Activated gamma-delta T cell treated with anti-CD3 and anti-CD28 coated beads, Interleukin-2, amount 50 U/mL, for 16 hours (primary cell): ENCODE measurements around the gene LRRC36.
"Not testable (repeated sequence)": the region's sequence is repeated elsewhere in the genome, so short reads cannot be mapped to it uniquely, and the experiment has no call there.

ENCODE experiments used
- DNase-seq: peaks from one replicate; pipeline ENCODE4 v3.0.0-alpha.2; 2020; ENCODE audit warnings: low read depth

Gene LRRC36

GRCh38 chr16:67342616-67343015 lies 16.0 kb downstream of the LRRC36 start:
- DNase-seq, result no peak

GRCh38 chr16:67345401-67345800 lies 18.8 kb downstream of the LRRC36 start:
- DNase-seq, result no peak

- no peak for DNase-seq
These were observed 19.7 kb downstream of the LRRC36 start for GRCh38 chr16:67346341-67346740.

GRCh38 chr16:67349172-67349571 lies 22.6 kb downstream of the LRRC36 start:
- DNase-seq, result no peak

GRCh38 chr16:67350324-67350723 lies 23.7 kb downstream of the LRRC36 start:
- no peak for DNase-seq

GRCh38 chr16:67352463-67352862 lies 25.8 kb downstream of the LRRC36 start:
- DNase-seq, result not testable (repeated sequence)

- DNase-seq, result no peak
These were observed 29.8 kb downstream of the LRRC36 start for GRCh38 chr16:67356396-67356795.

GRCh38 chr16:67357561-67357960 lies 30.9 kb downstream of the LRRC36 start:
- no peak for DNase-seq

- DNase-seq, result not testable (repeated sequence)
These were observed 33.1 kb downstream of the LRRC36 start for GRCh38 chr16:67359540-67360269.

GRCh38 chr16:67361038-67361437 lies 34.4 kb downstream of the LRRC36 start:
- DNase-seq, result no peak

- DNase-seq, result no peak
These were observed 38.1 kb downstream of the LRRC36 start for GRCh38 chr16:67364600-67365235.

GRCh38 chr16:67370661-67371060 lies 44.0 kb downstream of the LRRC36 start:
- DNase-seq, result no peak

- no peak for DNase-seq
These were observed 46.0 kb downstream of the LRRC36 start for GRCh38 chr16:67372664-67373063.

- DNase-seq, result not testable (repeated sequence)
These were observed 49.4 kb downstream of the LRRC36 start for GRCh38 chr16:67376012-67376411.

- DNase-seq, result no peak
These were observed 52.0 kb downstream of the LRRC36 start for GRCh38 chr16:67378642-67379041.

- DNase-seq, result no peak
These were observed 56.7 kb downstream of the LRRC36 start for GRCh38 chr16:67383284-67383683.

GRCh38 chr16:67384778-67385510 lies 58.3 kb downstream of the LRRC36 start:
- DNase-seq, result no peak

- no peak for DNase-seq
These were observed 60.3 kb downstream of the LRRC36 start for GRCh38 chr16:67386861-67387455.

- DNase-seq, result no peak
These were observed 61.0 kb downstream of the LRRC36 start for GRCh38 chr16:67387479-67388079.

GRCh38 chr16:67388191-67388590 lies 61.6 kb downstream of the LRRC36 start:
- no peak for DNase-seq

- DNase-seq, result no peak
These were observed 62.0 kb downstream of the LRRC36 start for GRCh38 chr16:67388591-67388990.
